Sigmoid colon (tissue), 7 donors: ENCODE results near the gene CTAGE8. TPM values are rescaled to one million over a fixed set of nuclear protein-coding genes. Genes with fewer than 3 reads are reported as not detected.
"Not testable (repeated sequence)": the region's sequence is repeated elsewhere in the genome, so short reads cannot be mapped to it uniquely, and the experiment has no call there.

Source experiments
- DNase-seq: peaks from one replicate; pipeline ENCODE4 v3.0.0-alpha.2; 2019
- H3K27ac ChIP-seq, 4 donors: fragments of 200-600 bp; sonication (generic); one replicate each; pipeline ENCODE4 v1.5.1; 2016 to 2019; ENCODE audit warnings: mild to moderate bottlenecking in 1 of 4
- H3K27me3 ChIP-seq, 3 donors: fragments of 200-600 bp; sonication (generic); one replicate each; pipeline ENCODE4 v1.5.1; 2019; ENCODE audit warnings: mild to moderate bottlenecking in 1 of 3
- H3K36me3 ChIP-seq, 4 donors: fragments of 200-600 bp; sonication (generic); one replicate each; pipeline ENCODE4 v1.5.1; 2016 to 2019
- H3K4me1 ChIP-seq, 4 donors: fragments of 200-600 bp; sonication (generic); one replicate each; pipeline ENCODE4 v1.5.1; 2017 to 2019
- H3K4me3 ChIP-seq, 4 donors: fragments of 200-600 bp; sonication (generic); one replicate each; pipeline ENCODE4 v1.5.1; 2017 to 2019; ENCODE audit warnings: mild to moderate bottlenecking in 2 of 4, moderate library complexity in 1 of 4
- H3K9me3 ChIP-seq, 4 donors: fragments of 200-600 bp in 3 of 4; sonication (generic) in 3 of 4; one replicate each; pipeline versions ENCODE4 v1.5.1 to v1.6.1; 2013 to 2019
- EP300 ChIP-seq, 4 donors: sonication (generic); formaldehyde crosslinking; IDR thresholded peaks; one replicate each; pipeline ENCODE4 v1.6.1; 2017; ENCODE audit warnings: antibody characterized with exemption in 4 of 4
- POLR2A ChIP-seq, 2 donors: fragments of 450-650 bp; IDR thresholded peaks; one replicate each; pipeline ENCODE4 v1.6.1; 2016; ENCODE audit warnings: antibody characterized with exemption in 2 of 2, mild to moderate bottlenecking in 2 of 2, moderate library complexity in 2 of 2
- POLR2AphosphoS5 ChIP-seq, 4 donors: sonication (generic); formaldehyde crosslinking; IDR thresholded peaks; one replicate each; pipeline ENCODE4 v1.6.1; 2017; ENCODE audit warnings: antibody characterized with exemption in 4 of 4
- WGBS, 2 donors: extraction: QIAGEN DNeasy Blood & Tissue Kit; methylation state at CpG; one replicate each; pipeline ENCODE4 v1.1.7; 2013; 5-methylcytosine and 5-hydroxymethylcytosine counted together
- intact Hi-C: fragments of 100-400 bp; cut with DNase I; formaldehyde crosslinking; loops from one replicate; pipeline ENCODE4 v1.15.1; 2023
- polyA plus RNA-seq, 3 donors: library from polyadenylated mRNA; stranded (reverse); fragments of 200-250 nt; gene quantifications; one replicate each; pipeline ENCODE4 v1.2.3, GENCODE V29; 2013
- total RNA-seq, 4 donors: library from RNA; depleted of rRNA; stranded (reverse); fragments of >200 nt; gene quantifications; one replicate each; pipeline ENCODE4 v1.1.0, GENCODE V29; 2016
- TF ChIP-seq, protein P1 (sequence below), 4 experiments: fragments of 450-650 bp in 3 of 4; fragments of 200-600 bp in 1 of 4; IDR thresholded peaks; one replicate each; pipeline ENCODE4 v1.5.1; 2016 to 2019; ENCODE audit warnings: antibody characterized with exemption in 4 of 4, mild to moderate bottlenecking in 3 of 4, moderate library complexity in 2 of 4
- donor health status: healthy with polysubstance abuse.
- donor health status: Bipolar disorder and iron deficiency.
- donor health status: healthy.

CTAGE8 gene
- total and polyA plus RNA-seq, 7 donors: 0.49 to 5.0 (median 1.4) TPM; not detected in 3

DNA sequence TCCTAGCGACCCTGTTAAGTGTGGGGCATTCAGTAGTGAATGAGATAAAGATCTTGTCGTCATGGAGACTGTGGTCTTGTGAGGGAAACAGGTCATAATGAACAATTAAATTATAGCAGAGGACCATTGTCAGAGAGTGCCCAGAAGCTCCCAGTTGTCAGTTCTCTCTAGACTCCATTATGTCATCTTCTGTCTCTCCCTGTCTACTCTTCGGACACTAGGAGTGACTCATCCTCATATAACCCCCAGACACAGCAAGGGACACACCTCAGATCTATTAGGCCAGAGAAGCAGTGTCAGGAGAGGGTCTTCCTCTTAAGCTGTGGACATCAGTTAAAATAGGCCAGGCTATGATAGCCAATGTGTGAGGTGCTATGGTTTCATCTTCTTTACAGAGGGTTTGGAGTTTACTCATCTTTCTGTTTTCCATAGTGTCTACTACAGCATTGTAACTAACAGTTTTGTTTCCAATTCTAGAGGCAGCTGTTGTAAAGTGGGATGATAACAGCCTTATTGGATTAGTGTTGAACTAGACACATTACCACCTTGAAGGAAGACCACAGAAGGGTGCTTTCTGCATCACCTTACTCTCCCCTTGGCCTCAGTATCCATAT is 18.2 kb upstream of the CTAGE8 start:
- DNase-seq, H3K36me3 ChIP-seq, H3K9me3 ChIP-seq, H3K4me1 ChIP-seq, H3K27ac ChIP-seq, intact Hi-C loops, H3K27me3 ChIP-seq, H3K4me3 ChIP-seq: not testable (repeated sequence)
- WGBS, 2 donors: no CpG with 5 or more reads among the region's 3 CpGs

DNA sequence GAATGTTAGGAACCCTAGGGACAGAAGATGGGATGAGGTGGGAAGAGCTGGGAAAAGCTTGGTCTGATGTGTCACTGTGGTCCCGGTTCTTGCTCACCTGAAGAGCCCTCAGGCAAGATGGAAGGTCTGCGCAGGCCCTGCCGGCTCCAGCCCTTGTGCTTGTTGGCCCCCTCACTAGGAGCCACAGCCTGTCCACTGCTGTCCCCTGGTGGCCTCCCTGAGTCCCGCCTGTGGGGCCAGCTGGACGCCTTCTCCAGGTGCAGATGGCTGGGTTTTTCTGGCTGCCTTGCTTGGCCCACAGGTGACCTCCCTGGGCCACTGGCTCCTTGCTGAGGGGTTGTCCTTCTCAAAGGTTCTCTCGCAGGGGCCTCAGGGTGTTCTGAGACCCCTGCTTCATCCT is 14.6 kb upstream of the CTAGE8 start:
- H3K4me3 ChIP-seq, H3K27ac ChIP-seq, DNase-seq, H3K27me3 ChIP-seq, intact Hi-C loops, H3K36me3 ChIP-seq, H3K9me3 ChIP-seq, H3K4me1 ChIP-seq: not testable (repeated sequence)
- WGBS, 2 donors: no CpG with 5 or more reads among the region's 6 CpGs

DNA sequence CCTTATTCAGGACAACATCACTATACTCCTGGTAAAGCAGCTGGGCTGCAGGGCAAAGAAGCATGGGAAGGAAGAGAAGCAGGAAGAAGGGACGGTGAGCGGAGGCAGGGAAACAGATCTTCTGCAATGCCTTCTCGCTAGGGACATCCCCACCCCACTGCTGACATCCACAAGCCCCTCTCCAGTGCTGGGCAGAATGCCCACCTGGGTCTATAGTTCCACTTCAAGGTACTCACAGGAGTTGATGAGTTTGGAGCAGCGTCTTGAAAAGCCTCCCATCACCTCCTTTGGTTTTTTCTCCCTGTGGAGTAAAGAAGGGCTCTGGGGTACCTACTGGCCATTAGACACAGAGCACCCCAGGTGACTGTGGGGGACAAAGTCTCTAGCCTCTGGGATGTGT is 13.4 kb upstream of the CTAGE8 start:
- H3K36me3 ChIP-seq, intact Hi-C loops, H3K27ac ChIP-seq, H3K4me3 ChIP-seq, H3K9me3 ChIP-seq, H3K27me3 ChIP-seq, H3K4me1 ChIP-seq, DNase-seq: not testable (repeated sequence)
- 92 to 98% methylated on average over 2 of the region's 4 CpGs for WGBS, 2 donors

DNA sequence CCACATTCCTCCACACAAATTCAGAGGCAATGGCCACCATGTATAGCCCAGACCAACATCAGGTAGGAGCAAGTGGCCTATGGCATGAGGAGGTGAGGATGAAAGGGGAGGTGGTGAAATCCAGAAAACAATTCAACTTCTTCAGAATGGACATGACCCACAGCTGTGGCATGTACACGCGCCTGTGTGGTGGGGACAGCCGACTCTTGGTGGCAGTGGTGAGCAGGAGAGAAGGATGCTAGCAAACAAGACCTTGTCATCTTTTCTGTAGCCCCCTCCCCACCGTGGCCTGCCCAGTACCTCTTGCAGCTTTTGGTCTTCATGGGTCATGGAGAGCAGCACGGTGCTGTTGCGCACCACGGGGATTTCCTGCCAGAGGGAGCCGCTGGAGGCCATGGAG is 12.9 kb upstream of the CTAGE8 start:
- H3K27ac ChIP-seq: not testable (repeated sequence)
- WGBS, 2 donors: no CpG with 5 or more reads among the region's 8 CpGs

DNA sequence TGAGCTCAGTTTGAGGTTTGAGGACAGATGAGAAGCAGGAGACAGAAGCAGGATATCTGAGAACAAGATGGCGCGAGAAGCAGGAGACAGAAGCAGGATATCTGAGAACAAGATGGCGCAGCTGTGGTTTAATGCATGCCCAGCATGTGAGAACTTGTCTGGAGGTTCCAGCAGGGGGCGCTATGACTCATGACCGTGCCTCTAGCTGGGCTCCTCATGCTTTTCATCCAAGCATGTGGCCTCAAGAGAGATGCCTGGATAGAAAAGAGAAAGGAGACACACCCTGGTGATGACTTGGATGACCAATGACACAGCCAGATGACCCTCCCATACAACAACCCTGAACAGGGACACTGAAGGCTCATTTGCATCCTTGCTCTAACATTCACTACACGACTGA is 10.9 kb upstream of the CTAGE8 start:
- DNase-seq, H3K9me3 ChIP-seq, intact Hi-C loops, H3K27ac ChIP-seq, H3K36me3 ChIP-seq, H3K4me1 ChIP-seq, H3K4me3 ChIP-seq, H3K27me3 ChIP-seq: not testable (repeated sequence)
- WGBS, 2 donors: 99 to 100% methylated on average over 3 of the region's 6 CpGs

More for the DNA sequence above, 12.9 kb upstream of the CTAGE8 start:
- H3K4me3 ChIP-seq, H3K9me3 ChIP-seq, intact Hi-C loops, H3K36me3 ChIP-seq, H3K4me1 ChIP-seq, H3K27me3 ChIP-seq, DNase-seq: not testable (repeated sequence)

DNA sequence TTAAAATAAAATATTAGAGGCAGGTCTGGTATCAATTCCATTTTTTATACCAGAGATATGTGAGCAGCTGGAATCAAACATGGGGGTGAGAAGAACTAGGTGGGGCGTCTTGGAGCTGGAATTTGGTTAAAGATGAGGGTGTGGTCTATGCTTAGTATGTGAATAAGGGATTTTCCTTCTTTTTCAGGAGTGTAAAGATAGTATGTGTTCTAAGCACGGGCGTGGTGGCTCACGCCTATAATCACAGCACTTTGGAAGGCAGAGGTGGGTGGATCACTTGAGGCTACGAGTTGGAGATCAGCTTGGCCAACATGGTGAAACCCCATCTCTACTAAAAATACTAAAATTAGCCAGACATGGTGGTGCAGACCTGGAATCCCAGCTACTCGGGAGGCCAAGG is 6.2 kb upstream of the CTAGE8 start:
- H3K27ac ChIP-seq, H3K9me3 ChIP-seq, H3K4me1 ChIP-seq, H3K27me3 ChIP-seq, intact Hi-C loops, H3K36me3 ChIP-seq, H3K4me3 ChIP-seq: not testable (repeated sequence)
- WGBS, 2 donors: 70 to 85% methylated on average over 4 of the region's 6 CpGs
- peak; percentile 26 for DNase-seq

DNA sequence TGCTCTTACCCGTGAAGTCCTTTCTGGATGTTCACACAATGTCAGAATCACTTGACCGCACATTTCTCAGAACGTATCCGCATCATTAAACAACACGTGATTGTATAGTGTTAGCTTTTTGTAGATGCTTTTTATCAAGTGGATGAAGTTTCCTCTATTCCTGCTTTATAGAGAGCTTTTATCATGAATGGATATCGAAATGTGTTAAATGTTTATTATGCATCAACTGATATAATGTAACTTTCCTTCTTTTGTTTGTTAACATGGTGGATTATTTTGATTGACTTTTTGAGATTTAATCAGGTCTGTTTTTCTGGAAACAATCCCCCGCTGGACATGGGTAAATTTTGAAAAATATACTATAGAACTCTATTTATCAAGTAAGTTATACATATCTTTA is 4.4 kb downstream of the CTAGE8 start, which contains the start of gene OR2A7:
Gene OR2A7, minus strand, starts transcription at position 101 of the 400 bp plus-strand sequence. CDS start 5,164 bp downstream, outside the sequence.
- H3K27ac ChIP-seq, H3K4me3 ChIP-seq, H3K9me3 ChIP-seq, intact Hi-C loops, H3K36me3 ChIP-seq, H3K27me3 ChIP-seq, DNase-seq, H3K4me1 ChIP-seq: not testable (repeated sequence)
- 96 to 98% methylated on average over 6 of the region's 7 CpGs for WGBS, 2 donors

DNA sequence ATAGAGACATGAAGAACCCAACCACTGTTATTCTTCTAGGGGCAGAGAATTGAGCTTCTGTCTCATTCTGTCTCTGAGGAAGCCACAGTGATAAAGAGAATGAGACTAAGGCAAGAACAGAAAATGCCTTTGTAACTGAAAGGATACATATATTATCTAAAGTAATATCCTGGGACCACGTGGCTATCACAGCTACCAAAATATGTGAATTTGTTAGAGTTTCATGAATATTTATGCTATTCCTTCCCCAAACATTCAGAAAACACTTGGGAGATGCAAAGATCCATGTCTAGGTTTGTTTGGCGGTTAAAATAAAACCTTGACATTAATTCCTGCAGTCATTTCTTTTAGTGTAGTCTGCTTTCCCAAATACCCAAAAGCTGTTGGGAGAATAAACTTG is 7.0 kb downstream of the CTAGE8 start:
- H3K4me3 ChIP-seq, H3K9me3 ChIP-seq, H3K27ac ChIP-seq, H3K27me3 ChIP-seq, H3K4me1 ChIP-seq, H3K36me3 ChIP-seq, DNase-seq, intact Hi-C loops: not testable (repeated sequence)
- WGBS, 2 donors: no CpG with 5 or more reads among the region's 2 CpGs

DNA sequence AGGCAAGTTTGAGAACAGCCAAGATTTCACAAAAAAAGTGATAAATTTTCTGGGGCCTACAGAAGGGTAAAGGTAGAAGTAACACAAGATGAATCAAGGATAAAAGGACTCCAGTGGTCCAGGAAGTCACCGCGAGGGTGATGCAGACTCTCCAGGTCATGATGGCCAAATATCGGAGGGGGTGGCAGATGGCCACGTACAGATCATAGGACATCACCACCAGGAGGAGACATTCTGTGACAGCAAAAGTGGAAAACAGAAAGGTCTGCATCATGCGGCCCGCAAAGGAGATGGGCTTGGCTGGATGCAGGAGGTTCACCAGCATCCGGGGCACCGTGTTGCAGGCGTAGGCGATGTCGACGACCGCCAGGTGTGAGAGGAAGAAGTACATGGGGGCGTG is 10.0 kb downstream of the CTAGE8 start:
- H3K4me3 ChIP-seq, H3K27ac ChIP-seq, H3K27me3 ChIP-seq, intact Hi-C loops, H3K4me1 ChIP-seq, H3K36me3 ChIP-seq, DNase-seq, H3K9me3 ChIP-seq: not testable (repeated sequence)
- WGBS, 2 donors: no CpG with 5 or more reads among the region's 14 CpGs

DNA sequence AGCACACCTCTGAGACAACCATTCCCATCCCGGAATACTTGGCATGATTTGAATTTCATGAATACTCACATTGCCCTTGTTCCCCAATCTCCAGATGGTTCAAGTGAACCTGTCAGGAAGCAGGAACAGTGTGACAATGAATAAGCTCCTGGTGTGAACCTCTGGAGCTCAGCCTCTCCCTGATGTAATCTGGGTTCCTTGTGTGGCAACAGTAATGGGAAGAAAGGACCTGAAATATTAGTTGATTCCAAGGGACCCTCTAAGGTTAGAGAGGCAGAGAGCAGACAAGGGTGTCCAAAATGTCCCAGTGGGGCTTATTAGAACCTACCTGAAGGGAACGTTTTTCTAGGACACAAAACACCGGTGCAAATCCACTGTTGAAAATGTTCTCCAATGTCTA is 13.0 kb downstream of the CTAGE8 start:
- Histone ChIP-seq H3K4me1 (no peaks in the 10 kb centered on the region), H3K36me3 (no peaks in the 10 kb centered on the region), H3K27ac (no peak overlapping the region), H3K4me3 (no peak overlapping the region), H3K27me3 (no peaks in the 10 kb centered on the region), H3K9me3 (no peaks in the 10 kb centered on the region)
- intact Hi-C loops: no loop called here
- no peak for DNase-seq
- 93% methylated on average over 3 of the region's 3 CpGs for WGBS, 2 donors
- TF ChIP-seq EP300 (IDR thresholded peaks at IDR 0.05) (no peak), POLR2AphosphoS5 (IDR thresholded peaks at IDR 0.05) (no peak), POLR2A (IDR thresholded peaks at IDR 0.05) (no peak)
- TF ChIP-seq, protein P1, sequence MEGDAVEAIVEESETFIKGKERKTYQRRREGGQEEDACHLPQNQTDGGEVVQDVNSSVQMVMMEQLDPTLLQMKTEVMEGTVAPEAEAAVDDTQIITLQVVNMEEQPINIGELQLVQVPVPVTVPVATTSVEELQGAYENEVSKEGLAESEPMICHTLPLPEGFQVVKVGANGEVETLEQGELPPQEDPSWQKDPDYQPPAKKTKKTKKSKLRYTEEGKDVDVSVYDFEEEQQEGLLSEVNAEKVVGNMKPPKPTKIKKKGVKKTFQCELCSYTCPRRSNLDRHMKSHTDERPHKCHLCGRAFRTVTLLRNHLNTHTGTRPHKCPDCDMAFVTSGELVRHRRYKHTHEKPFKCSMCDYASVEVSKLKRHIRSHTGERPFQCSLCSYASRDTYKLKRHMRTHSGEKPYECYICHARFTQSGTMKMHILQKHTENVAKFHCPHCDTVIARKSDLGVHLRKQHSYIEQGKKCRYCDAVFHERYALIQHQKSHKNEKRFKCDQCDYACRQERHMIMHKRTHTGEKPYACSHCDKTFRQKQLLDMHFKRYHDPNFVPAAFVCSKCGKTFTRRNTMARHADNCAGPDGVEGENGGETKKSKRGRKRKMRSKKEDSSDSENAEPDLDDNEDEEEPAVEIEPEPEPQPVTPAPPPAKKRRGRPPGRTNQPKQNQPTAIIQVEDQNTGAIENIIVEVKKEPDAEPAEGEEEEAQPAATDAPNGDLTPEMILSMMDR (IDR thresholded peaks at IDR 0.05): no peak
